NCI-H2029 treated with DMSO at 0.1 percent for 48 hours (cell line): Measurements from ENCODE around the gene TACC3.

Experiments
- DNase-seq: peaks from one replicate; lab custom pipeline; 2025; lab: John Stamatoyannopoulos, UW

The TACC3 gene

DNA sequence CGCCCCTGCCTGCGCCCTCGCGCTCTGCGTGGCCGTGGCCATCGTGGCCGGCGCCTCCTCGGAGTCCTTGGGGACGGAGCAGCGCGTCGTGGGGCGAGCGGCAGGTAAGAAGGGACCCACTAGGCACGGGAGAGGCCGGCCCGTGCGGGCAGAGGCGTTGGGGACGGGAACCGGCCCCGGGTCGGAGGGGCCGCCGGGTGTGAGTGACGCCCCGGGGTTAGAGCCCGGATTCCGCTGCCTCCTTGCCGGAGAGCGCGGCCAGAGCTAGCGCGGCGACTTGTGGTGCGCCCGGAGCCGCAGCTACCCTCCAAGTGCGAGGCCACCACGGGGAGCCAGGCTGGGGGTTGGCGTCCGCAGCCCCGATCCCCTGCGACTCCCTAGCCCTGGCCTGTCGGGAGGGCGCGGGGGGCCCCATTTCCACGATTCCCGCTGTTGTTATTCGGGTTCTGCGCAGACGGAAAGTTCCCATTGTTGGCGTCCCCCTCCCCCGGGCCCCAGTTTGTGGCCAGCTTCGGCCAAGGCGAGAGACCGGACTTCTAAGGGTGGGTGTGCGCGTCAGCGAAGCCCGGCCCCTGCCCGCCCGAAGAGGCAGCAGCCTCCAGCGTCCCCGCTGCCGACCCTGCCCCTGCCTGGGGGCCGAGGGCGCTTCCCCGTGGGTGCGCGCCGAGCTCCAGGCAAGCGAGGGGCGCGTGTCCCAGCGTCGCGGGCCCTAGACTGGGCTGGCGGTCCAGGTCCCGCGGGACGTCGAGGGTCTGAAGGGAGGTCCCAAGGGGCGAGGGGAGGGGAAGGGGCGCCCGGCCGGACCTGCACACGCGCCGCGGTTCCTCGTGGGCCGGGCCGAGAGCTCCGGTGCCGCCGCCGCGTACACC lies 72.9 kb downstream of the TACC3 start:
- no peak for DNase-seq
